ENCODE measurements around the gene MATR3. TPM values are rescaled to one million over a fixed set of nuclear protein-coding genes. Genes with fewer than 3 reads are reported as not detected.

MATR3 gene
- total RNA-seq, 3 donors from 2014 or later (not counting 1 experiment from before 2014, with no cell fraction given) = 290 to 324 (median 297) TPM

- Mint-ChIP-seq H3K27ac (peak overlapping the region in 1 of 2 donors; percentile 70), H3K27me3 (ENCODE audit: low read depth in 2 of 2) (no peaks in the 10 kb centered on the region), H3K4me3 (peak overlapping the region; percentile 75), H3K9me3 (no peaks in the 10 kb centered on the region), H3K4me1 (peaks cover 25 to 39% of the 10 kb centered on the region in 2 donors), H3K36me3 (no peaks in the 10 kb centered on the region)
- DNase-seq = no peak
- no peak for TF ChIP-seq CTCF (IDR thresholded peaks at IDR 0.05)
- Histone ChIP-seq H3K4me3 (ENCODE audit: low read length) (no peak overlapping the region), H3K27ac (ENCODE audit: low read length) (no peak overlapping the region), H3K27me3 (ENCODE audit: control insufficient read depth, insufficient read depth, low read length) (no peaks in the 10 kb centered on the region), H3K36me3 (ENCODE audit: control insufficient read depth, insufficient read depth, low read length) (peaks cover 10% of the 10 kb centered on the region), H3K9me3 (ENCODE audit: control insufficient read depth, insufficient read depth, low read length) (no peaks in the 10 kb centered on the region), H3K4me1 (ENCODE audit: control insufficient read depth, insufficient read depth, low read length) (peaks cover 24% of the 10 kb centered on the region)
- intact Hi-C loops (cut with micrococcal nuclease) = no loop called here
- WGBS (ENCODE audit: insufficient coverage) = 86% methylated on average over 4 of the region's 4 CpGs
- ATAC-seq = no peak
Observed at GRCh38 chr5:139275536-139275935, 18.0 kb upstream of the MATR3 start.

GRCh38 chr5:139275956-139276355 lies 17.6 kb upstream of the MATR3 start:
- H3K27me3 Mint-ChIP-seq (ENCODE audit: low read depth in 2 of 2) = no peaks in the 10 kb centered on the region
- no peak for TF ChIP-seq CTCF (IDR thresholded peaks at IDR 0.05)
- DNase-seq (peak in 1 of 2 donors; percentile 41), ATAC-seq (no peak)
- H3K4me3 Mint-ChIP-seq = peak overlapping the region; percentile 10
- Histone ChIP-seq H3K9me3 (ENCODE audit: control insufficient read depth, insufficient read depth, low read length) (no peaks in the 10 kb centered on the region), H3K27ac (ENCODE audit: low read length) (no peak overlapping the region), H3K4me3 (ENCODE audit: low read length) (no peak overlapping the region), H3K4me1 (ENCODE audit: control insufficient read depth, insufficient read depth, low read length) (peaks cover 24% of the 10 kb centered on the region), H3K27me3 (ENCODE audit: control insufficient read depth, insufficient read depth, low read length) (no peaks in the 10 kb centered on the region), H3K36me3 (ENCODE audit: control insufficient read depth, insufficient read depth, low read length) (peaks cover 10% of the 10 kb centered on the region)
- H3K27ac Mint-ChIP-seq = no peak overlapping the region
- H3K9me3 Mint-ChIP-seq = no peaks in the 10 kb centered on the region
- no peaks in the 10 kb centered on the region for H3K36me3 Mint-ChIP-seq
- H3K4me1 Mint-ChIP-seq = peaks cover 25 to 39% of the 10 kb centered on the region in 2 donors
- intact Hi-C loops (cut with micrococcal nuclease) = no loop called here
- 79% methylated on average over 3 of the region's 3 CpGs for WGBS (ENCODE audit: insufficient coverage)

GRCh38 chr5:139276426-139276825 lies 17.1 kb upstream of the MATR3 start:
- no peak overlapping the region for H3K27ac ChIP-seq (ENCODE audit: low read length)
- DNase-seq = no peak
- H3K27ac Mint-ChIP-seq = no peak overlapping the region
- H3K4me1 Mint-ChIP-seq = peaks cover 25 to 39% of the 10 kb centered on the region in 2 donors
- no peaks in the 10 kb centered on the region for H3K27me3 ChIP-seq (ENCODE audit: control insufficient read depth, insufficient read depth, low read length)
- no peaks in the 10 kb centered on the region for H3K27me3 Mint-ChIP-seq (ENCODE audit: low read depth in 2 of 2)
- H3K36me3 ChIP-seq (ENCODE audit: control insufficient read depth, insufficient read depth, low read length) = peaks cover 10% of the 10 kb centered on the region
- no peak overlapping the region for H3K4me3 Mint-ChIP-seq
- H3K9me3 Mint-ChIP-seq = no peaks in the 10 kb centered on the region
- intact Hi-C loops (cut with micrococcal nuclease) = no loop called here
- H3K4me3 ChIP-seq (ENCODE audit: low read length) = no peak overlapping the region
- H3K9me3 ChIP-seq (ENCODE audit: control insufficient read depth, insufficient read depth, low read length) = no peaks in the 10 kb centered on the region
- no peak for ATAC-seq
- no peak for TF ChIP-seq CTCF (IDR thresholded peaks at IDR 0.05)
- WGBS (ENCODE audit: insufficient coverage) = 92% methylated on average over 2 of the region's 2 CpGs
- no peaks in the 10 kb centered on the region for H3K36me3 Mint-ChIP-seq
- peaks cover 24% of the 10 kb centered on the region for H3K4me1 ChIP-seq (ENCODE audit: control insufficient read depth, insufficient read depth, low read length)

- H3K27me3 ChIP-seq (ENCODE audit: control insufficient read depth, insufficient read depth, low read length) = no peaks in the 10 kb centered on the region
- no peaks in the 10 kb centered on the region for H3K9me3 Mint-ChIP-seq
- no peak for ATAC-seq
- H3K27me3 Mint-ChIP-seq (ENCODE audit: low read depth in 2 of 2) = no peaks in the 10 kb centered on the region
- no peaks in the 10 kb centered on the region for H3K9me3 ChIP-seq (ENCODE audit: control insufficient read depth, insufficient read depth, low read length)
- no peak overlapping the region for H3K27ac ChIP-seq (ENCODE audit: low read length)
- H3K27ac Mint-ChIP-seq = no peak overlapping the region
- no peak for DNase-seq
- WGBS (ENCODE audit: insufficient coverage) = 72% methylated on average over 5 of the region's 5 CpGs
- intact Hi-C loops (cut with micrococcal nuclease) = no loop called here
- no peak overlapping the region for H3K4me3 Mint-ChIP-seq
- no peak overlapping the region for H3K4me3 ChIP-seq (ENCODE audit: low read length)
- no peaks in the 10 kb centered on the region for H3K36me3 Mint-ChIP-seq
- TF ChIP-seq CTCF (IDR thresholded peaks at IDR 0.05) = no peak
- H3K36me3 ChIP-seq (ENCODE audit: control insufficient read depth, insufficient read depth, low read length) = peaks cover 10% of the 10 kb centered on the region
- H3K4me1 Mint-ChIP-seq = peaks cover 25 to 34% of the 10 kb centered on the region in 2 donors
- H3K4me1 ChIP-seq (ENCODE audit: control insufficient read depth, insufficient read depth, low read length) = peaks cover 24% of the 10 kb centered on the region
Observed at GRCh38 chr5:139277171-139277570, 16.4 kb upstream of the MATR3 start.
